IPS-18c (cell line): Measurements from ENCODE around the gene CXCR1.
"Not testable (repeated sequence)": the region's sequence is repeated elsewhere in the genome, so short reads cannot be mapped to it uniquely, and the experiment has no call there.

ENCODE experiments used
- H3K4me3 ChIP-seq: 2 replicates; pipeline ENCODE4 v1.7.0; 2013; ENCODE audit warnings: low read depth, mild to moderate bottlenecking, low read length, moderate library complexity; ENCODE audit not compliant: insufficient read depth
- H3K9me3 ChIP-seq: one replicate; pipeline ENCODE4 v1.6.1; 2013; ENCODE audit warnings: mild to moderate bottlenecking, low read length, moderate library complexity; ENCODE audit not compliant: control insufficient read depth, insufficient read depth

CXCR1 gene

DNA sequence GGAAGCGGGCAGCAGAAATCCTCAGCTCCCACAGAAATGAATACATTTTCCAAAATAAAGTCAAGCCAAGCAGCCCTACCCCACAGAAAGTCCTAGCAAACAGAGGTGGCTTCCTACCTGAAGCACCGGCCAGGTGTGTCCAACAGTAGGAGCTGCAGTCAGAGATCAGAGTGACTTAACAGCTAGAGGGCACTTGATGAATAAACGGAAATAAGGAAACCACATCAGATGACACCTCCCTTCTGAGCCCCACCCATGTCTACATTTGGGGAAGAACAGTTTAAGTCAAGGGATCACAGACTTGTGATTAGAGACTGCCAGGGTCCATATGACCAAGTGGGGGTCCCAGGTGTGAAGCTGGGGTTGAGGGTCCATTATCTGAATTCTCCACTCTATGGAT is at the start of gene CXCR1:
Gene CXCR1 (minus strand): TSS at position 172 of the 400 bp plus-strand sequence. CDS start 1,751 bp downstream, outside the sequence.
- Histone ChIP-seq H3K9me3 (no peaks in the 10 kb centered on the region), H3K4me3 (no peak within 1 kb of the TSS)

DNA sequence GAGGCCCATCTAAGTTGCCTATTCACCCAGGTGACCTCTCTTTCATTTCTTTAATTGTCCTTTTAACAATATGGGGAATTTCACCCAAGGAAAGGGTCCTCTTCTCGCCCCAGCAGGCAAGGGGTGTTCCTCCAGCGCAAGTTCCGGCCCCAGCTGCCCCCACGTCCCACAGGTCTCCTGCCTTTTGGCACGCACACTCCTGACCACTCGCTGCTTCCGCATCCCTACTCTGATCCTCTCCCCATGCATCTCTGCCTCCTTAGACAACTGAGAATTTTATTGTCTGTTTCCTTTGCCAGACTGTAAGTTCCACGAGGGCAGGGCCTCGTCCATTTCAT is 49.5 kb upstream of the CXCR1 start:
- H3K4me3 ChIP-seq = peak overlapping the region; percentile 44
- no peaks in the 10 kb centered on the region for H3K9me3 ChIP-seq

DNA sequence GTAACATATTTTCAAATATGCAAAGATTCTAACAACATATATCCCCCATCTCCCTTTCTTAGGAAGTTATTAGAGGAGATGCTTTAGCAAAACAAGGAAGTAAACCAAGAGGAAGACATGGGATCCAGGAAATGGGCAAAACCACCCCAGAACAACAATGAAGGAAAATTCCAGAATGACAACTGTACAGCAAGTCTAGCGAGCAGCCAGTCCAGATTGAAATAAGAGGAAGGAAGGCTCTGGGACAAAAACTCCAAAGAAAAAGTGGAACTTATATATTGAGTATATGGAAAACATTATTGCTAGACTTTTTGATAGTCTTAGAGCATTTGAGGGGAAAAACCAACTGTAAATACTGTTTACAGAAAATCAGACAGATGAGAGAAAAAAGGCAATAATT is 47.4 kb upstream of the CXCR1 start:
- H3K4me3 ChIP-seq = no peak overlapping the region
- no peaks in the 10 kb centered on the region for H3K9me3 ChIP-seq

DNA sequence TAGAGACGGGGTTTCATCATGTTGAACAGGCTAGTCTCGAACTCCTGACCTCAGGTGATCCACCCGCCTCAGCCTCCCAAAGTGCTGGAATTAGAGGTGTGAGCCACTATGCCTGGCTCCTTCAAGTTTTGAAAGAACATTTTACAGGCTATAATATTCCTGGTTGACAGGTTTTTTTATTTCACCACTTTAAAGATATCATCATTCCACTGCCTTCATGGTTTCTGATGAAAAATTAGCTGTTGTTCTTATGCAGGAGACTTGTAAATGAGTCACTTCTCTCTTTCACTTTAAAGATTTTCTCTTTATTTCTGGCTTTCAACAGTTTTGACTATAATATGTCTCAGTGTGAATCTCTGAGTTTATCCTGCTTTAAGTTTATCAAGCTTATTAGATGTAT is 42.3 kb upstream of the CXCR1 start:
- H3K4me3 ChIP-seq = no peak overlapping the region
- H3K9me3 ChIP-seq = no peaks in the 10 kb centered on the region

DNA sequence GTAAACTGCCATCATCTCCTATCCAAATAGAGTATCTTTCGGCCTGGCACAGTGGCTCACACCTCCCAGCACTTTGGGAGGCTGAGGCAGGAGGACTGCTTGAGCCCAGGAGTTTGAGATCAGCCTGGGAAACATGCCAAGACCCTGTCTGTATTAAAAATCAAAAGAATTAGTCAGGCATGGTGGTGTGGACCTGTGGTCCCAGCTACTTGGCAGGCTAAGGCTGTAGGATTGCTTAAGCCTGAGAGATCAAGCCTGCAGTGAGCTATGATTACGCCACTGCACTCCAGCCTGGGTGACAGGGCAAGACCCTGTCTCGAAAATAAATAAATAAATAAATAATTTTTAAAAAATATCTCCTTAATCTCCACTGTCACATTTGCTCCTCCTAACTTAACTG is 35.5 kb upstream of the CXCR1 start:
- Histone ChIP-seq H3K9me3 (no peaks in the 10 kb centered on the region), H3K4me3 (no peak overlapping the region)

DNA sequence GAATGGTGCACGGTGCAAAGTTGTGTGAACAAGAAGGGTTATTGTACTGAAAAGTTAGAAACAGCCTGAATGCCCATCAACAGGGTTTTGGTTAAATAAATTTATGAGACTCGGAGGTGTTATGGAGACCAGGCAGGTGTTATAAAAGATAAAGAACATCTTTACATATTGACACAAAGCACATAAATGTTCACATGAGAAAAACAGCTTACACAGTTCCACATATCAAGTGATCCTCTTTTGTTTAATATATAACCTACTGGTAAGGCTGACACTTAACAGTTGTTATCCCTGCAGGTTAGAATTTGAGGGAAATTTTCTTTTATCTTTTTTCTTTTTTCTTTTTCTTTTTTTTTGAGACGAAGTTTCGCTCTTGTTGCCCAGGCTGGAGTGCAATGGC is 30.2 kb upstream of the CXCR1 start:
- Histone ChIP-seq H3K9me3 (no peaks in the 10 kb centered on the region), H3K4me3 (no peak overlapping the region)

DNA sequence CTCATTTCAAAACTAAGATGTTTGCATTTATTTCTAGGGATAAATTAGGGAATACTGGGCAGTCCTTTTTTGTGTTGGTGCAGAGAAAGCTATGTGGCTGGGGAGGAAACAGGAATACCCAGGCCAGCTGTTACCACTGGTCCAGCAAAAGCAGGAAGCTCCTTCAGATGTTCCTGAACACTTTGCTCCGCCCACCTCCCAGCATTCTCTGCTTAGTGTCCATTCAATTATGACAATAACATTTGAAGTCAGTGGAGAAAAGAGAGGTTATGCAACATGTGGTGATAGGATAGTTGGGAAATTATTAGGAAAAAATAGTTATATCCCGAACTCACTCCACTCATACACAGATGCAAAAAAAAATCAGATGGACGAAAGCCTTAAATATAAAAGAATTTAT is 28.1 kb upstream of the CXCR1 start:
- Histone ChIP-seq H3K4me3 (no peak overlapping the region), H3K9me3 (no peaks in the 10 kb centered on the region)

DNA sequence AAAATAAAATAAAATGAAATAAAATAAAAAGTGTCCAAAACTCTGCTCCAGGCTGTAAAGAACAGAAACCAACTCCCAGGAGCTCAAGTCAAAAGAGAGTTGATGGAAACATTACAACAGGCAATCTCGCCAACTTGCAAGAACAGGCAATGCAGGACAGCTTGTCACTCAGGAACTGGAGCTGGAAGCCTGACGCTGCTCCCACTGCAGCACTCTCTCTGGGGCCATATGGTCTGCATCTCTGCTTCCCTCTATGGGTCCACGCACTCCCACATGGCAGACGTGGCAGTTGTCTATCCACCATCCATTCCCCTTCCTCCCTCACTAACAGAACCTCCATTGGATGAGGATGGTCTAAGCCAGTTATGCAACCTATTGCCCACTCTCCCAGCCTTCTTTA is 26.9 kb upstream of the CXCR1 start:
- Histone ChIP-seq H3K4me3 (no peak overlapping the region), H3K9me3 (no peaks in the 10 kb centered on the region)

DNA sequence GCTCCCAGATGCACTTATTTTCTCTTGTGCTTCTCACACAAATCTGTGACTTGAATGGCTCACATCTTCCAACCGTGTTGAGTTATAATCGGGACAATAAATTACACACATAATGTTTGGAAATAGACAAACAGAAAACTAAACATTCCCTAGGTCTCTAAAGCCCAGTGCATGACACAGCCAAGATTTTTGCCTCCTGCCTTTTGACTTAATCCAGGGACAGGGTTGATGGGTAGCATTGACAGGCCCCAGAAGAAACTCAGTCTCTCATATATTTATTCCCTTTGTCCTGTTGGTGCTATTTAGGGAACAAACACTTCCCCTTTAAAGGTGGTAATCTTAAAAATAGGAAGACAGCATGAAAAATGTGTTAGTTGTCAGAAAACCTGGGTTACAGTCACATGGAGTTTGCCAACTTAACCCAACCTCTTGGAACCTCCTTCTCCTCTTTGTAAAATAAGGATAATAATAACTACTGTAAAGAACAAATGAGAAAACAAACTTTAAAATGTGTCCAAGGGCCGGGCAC is 26.2 kb upstream of the CXCR1 start:
- Histone ChIP-seq H3K4me3 (no peak overlapping the region), H3K9me3 (no peaks in the 10 kb centered on the region)

DNA sequence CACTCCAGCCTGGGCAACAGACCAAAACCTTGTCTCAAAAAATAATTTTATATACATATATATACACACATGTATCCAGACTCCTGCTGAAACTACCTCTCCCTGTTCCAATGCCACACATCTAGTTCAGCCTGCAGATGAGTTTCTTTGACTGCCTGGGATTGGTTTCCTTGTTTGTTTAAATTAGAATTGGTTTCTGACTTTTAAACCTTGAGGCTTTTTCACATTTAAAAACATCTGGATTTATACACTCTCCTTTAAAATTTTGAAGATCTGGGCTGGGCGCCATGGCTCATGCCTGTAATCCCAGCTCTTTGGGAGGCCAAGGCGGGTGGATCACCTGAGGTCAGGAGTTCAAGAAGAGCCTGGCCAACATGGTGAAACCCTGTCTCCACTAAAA is 21.8 kb upstream of the CXCR1 start:
- H3K4me3 ChIP-seq = no peak overlapping the region
- H3K9me3 ChIP-seq = no peaks in the 10 kb centered on the region

DNA sequence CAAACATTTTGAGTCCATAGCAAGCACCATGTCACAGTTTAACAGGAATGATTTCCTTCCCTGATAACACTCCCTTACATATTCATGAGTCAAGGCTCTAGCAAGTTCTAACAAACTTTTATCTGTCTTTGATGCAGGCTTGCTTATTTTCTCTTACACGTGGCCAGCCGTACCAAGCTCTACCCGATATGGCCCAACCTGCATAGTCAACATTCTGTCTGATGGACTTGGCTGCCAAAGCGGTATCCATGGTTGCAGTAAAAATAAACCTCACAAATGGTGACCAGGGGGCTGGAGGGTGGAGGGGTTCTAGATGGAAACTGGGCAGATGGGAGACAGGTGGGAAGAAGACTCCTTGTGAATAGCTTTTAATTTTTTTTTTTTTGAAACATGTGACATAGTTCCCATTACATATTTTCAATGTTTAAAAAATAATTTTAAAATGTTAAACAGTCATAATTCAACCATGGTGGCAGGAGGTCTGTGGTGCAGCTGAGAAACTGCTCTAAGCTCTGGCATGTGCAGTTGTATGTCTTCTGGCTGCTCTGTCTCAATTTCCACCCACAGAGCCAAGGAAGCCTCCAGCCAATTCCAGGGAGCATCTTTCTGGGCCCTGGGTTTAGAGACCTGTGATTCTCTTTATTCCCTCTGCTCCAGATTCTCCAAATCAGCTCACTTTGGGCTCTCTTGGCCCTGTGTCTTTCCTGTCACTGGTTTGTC is 20.7 kb upstream of the CXCR1 start:
- H3K4me3 ChIP-seq = no peak overlapping the region
- H3K9me3 ChIP-seq = no peaks in the 10 kb centered on the region

DNA sequence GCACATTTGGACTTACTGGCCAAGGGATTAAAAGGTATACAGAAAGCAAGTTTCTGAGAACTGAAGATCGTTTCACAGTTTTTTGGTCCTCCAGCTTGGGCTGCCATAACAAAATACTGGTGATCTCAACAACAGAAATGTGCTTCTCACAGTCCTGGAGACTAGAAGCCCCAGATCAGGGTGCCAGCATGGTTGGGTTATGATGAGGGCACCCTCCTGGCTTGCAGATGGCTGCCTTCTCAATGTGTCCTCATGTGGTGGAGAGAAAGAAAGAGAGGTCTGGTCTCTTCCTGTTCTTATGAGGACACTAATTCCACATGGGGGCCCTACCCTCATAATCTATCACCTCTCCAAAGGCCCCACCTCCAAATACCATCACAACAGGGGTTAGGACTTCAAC is 20.1 kb upstream of the CXCR1 start:
- H3K4me3 ChIP-seq = no peak overlapping the region
- no peaks in the 10 kb centered on the region for H3K9me3 ChIP-seq

DNA sequence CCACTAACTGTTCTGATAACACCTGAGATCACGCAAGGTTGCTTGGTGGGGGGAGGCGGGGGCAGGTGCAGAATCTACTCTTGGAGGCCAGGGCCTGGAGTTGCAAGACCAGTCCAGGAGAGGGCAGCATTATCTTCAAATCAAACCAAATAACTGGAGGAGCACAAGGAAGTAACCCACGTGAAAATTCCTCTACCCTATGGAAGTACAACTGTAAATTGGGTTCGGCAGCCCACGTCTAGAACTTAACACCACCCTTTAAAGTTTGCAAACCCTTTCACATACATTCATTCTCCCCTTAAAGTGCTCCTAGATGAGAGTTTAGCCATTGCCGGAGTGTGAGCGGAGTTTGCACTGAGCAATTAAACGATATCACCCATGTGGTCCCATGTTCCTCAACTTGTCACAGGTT is 19.6 kb upstream of the CXCR1 start:
- no peaks in the 10 kb centered on the region for H3K9me3 ChIP-seq
- H3K4me3 ChIP-seq = no peak overlapping the region

DNA sequence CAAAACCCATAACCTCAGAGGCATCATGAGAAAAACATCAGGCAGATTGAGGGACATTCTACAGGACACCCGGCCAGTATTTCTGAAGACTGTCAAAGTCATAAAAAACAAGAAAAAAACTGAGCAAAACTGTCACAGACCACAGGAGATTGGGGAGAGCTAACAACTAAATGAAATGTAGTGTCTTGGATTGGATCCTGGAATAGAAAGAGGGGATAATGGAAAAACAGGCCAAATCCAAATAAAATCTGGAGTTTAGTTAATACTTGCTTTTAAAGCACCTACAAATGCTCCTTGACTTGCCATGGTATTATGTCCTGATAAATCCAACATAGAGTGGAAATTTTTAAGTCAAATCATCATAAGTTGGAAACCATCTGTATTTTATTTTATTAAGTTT is 17.6 kb upstream of the CXCR1 start:
- Histone ChIP-seq H3K4me3 (no peak overlapping the region), H3K9me3 (no peaks in the 10 kb centered on the region)

DNA sequence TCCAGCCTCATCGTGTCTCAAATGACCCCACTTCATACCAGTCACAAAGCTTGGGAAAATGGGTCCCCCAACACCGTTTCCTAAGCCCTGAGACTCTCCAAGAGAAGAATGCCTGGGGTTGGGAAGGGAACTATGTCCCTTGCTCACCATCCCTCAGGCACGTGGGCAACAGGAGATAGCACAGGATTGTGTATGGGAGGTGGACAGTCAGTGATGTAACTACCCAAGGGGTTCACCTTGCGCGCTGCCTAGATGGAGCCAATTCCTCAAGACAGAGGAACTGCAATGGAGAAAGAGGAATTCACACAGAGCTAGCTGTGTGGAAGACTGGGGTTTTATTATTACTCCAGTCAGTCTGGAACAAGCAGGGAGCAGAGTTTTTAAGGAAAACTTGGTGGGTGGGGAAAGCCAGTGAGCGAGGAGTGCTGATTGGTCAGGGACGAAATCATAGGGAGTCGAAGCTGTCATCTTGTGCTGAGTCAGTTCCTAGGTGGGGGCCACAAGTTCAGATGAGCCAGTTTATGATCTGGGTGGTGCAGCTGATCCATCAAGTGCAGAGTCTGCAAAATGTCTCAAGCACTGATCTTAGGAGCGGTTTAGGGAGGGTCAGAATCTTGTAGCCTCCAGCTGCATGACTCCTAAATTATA is 13.8 kb upstream of the CXCR1 start:
- Histone ChIP-seq H3K9me3 (no peaks in the 10 kb centered on the region), H3K4me3 (no peak overlapping the region)

DNA sequence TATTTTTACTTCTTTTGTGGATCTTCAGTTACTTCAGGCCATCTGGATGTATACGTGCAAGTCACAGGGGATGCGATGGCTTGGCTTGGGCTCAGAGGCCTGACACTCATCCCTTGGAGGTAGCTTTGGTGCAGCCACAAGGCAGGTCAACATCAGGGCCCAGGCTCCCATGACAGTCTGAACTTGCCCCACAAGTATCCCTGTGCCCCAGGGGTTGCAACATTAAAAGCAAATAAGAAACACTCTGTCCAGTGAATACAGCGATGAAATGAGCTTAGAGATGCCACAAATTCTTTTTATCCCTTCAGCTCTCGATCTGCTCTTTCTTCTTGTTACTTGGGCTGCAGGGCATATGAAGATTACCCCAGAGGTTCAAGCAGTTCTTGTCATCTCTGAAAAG is 13.0 kb upstream of the CXCR1 start:
- Histone ChIP-seq H3K4me3 (no peak overlapping the region), H3K9me3 (no peaks in the 10 kb centered on the region)

DNA sequence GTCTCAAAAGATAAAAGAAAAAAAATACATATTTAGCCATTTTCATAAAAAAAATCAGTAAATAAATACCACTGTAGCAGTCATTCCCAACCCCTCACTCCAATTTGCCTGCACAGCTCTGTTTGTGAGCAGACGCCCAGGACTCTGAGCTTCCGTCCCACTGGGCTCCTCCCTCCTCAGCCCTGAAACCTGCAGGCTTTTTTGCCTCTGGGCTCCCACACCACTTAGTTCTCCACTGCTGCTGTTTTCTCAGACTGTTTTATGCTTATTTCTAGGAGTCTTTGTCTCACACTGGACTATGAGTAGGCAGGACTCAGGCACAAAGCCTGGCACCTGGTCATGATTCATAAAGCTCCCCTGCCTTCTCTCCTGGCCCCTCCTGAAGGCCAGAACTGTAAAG is 6.1 kb upstream of the CXCR1 start:
- Histone ChIP-seq H3K9me3 (no peaks in the 10 kb centered on the region), H3K4me3 (no peak overlapping the region)

DNA sequence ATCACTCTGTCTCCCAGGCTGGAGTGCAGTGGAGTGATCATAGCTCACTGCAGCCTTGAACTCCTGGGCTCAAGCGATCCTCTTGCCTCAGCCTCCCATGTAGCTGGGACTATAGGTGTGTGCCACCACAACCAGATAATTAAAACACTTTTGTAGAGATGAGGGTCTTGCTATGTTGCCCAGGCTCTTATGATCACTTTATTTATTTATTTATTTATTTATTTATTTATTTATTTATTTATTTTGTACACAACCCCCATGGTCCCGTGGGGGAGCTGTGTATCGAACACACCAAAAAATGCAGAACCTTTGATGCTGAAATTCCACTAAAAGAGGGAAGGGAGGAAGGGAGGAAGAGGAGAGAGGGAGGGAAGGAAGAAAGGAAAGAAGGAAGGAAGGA is 5.0 kb upstream of the CXCR1 start:
- H3K4me3 ChIP-seq = not testable (repeated sequence)

More for the DNA sequence above, 5.0 kb upstream of the CXCR1 start:
- H3K9me3 ChIP-seq = not testable (repeated sequence)
